H1 (cell line): ENCODE data around the gene C6orf163. TPM values are rescaled to one million over a fixed set of nuclear protein-coding genes. Genes with fewer than 3 reads are reported as not detected.

Source experiments
- CTCF ChIA-PET: fragments of 300-600 bp; sonication (Branson Sonifier 250); formaldehyde crosslinking; loops from one replicate; lab custom pipeline; 2021; ENCODE audit not compliant: partially characterized antibody; lab: Charles Lee
- POLR2A ChIA-PET: fragments of 300-600 bp; sonication (Branson Sonifier 250); formaldehyde crosslinking; loops from one replicate; lab custom pipeline; 2021; ENCODE audit warnings: inconsistent platforms; ENCODE audit not compliant: partially characterized antibody; lab: Charles Lee
- DNase-seq, 2 experiments: peaks; one replicate each; pipeline versions ENCODE4 v3.0.0 to v3.0.0-alpha.2; 2010 to 2022; ENCODE audit warnings: low spot score in 2 of 2, low read depth in 1 of 2, mixed read lengths in 1 of 2
- FAIRE-seq: peaks from 2 replicates; lab custom pipeline; 2011; peaks lifted over from hg19 to GRCh38; lab: Jason Lieb, UNC
- H2AFZ ChIP-seq: 2 replicates; pipeline ENCODE4 v1.8.1; 2012; ENCODE audit warnings: low read length, inconsistent platforms
- H2AK5ac ChIP-seq: 2 replicates; pipeline ENCODE4 v1.6.1; 2013; ENCODE audit warnings: low read depth, low read length
- H2BK120ac ChIP-seq: replicated peaks from 2 replicates; pipeline ENCODE3; 2013; ENCODE audit warnings: low read depth, low read length, inconsistent platforms
- H2BK12ac ChIP-seq: 2 replicates; pipeline ENCODE4 v1.6.1; 2013; ENCODE audit warnings: low read depth, low read length
- H2BK15ac ChIP-seq: 2 replicates; pipeline ENCODE4 v1.6.1; 2013; ENCODE audit warnings: low read length
- H2BK20ac ChIP-seq: 2 replicates; pipeline ENCODE4 v1.6.1; 2013; ENCODE audit warnings: low read length
- H2BK5ac ChIP-seq: 2 replicates; pipeline ENCODE4 v1.6.1; 2013; ENCODE audit warnings: low read depth, low read length
- H3K14ac ChIP-seq: 2 replicates; pipeline ENCODE4 v1.6.1; 2013; ENCODE audit warnings: inconsistent platforms; ENCODE audit not compliant: insufficient read length
- H3K18ac ChIP-seq: 2 replicates; pipeline ENCODE4 v1.6.1; 2013; ENCODE audit warnings: low read length; ENCODE audit errors: extremely low read depth
- H3K23ac ChIP-seq: 2 replicates; pipeline ENCODE4 v1.6.1; 2013; ENCODE audit warnings: inconsistent platforms; ENCODE audit not compliant: insufficient read length
- H3K23me2 ChIP-seq: 2 replicates; pipeline ENCODE4 v1.6.1; 2013; ENCODE audit warnings: low read depth, low read length
- H3K27ac ChIP-seq: 2 replicates; pipeline ENCODE4 v1.6.1; 2011; ENCODE audit warnings: low read depth, low read length, inconsistent platforms
- H3K27me3 ChIP-seq, 4 experiments: replicated peaks in 1 of 4; 1 replicate in 1 of 4; 2 replicates in 3 of 4; pipeline versions ENCODE4 v1.6.1 to v1.8.1; 2011 to 2013; ENCODE audit warnings: low read length in 3 of 4, mild to moderate bottlenecking in 3 of 4, inconsistent platforms in 2 of 4, mixed read lengths in 2 of 4, moderate library complexity in 1 of 4; ENCODE audit not compliant: control insufficient read depth in 3 of 4, insufficient read depth in 3 of 4; ENCODE audit errors: extremely low read depth in 1 of 4
- H3K36me3 ChIP-seq, 4 experiments: 2 replicates each; pipeline versions ENCODE4 v1.6.1 to v1.8.1; 2011 to 2013; ENCODE audit warnings: mild to moderate bottlenecking in 4 of 4, low read length in 3 of 4, moderate library complexity in 2 of 4, control low read depth in 1 of 4, inconsistent platforms in 1 of 4; ENCODE audit not compliant: insufficient read depth in 4 of 4, control insufficient read depth in 2 of 4
- H3K4ac ChIP-seq: replicated peaks from 2 replicates; pipeline ENCODE3; 2013; ENCODE audit warnings: low read length, low read depth, mixed read lengths, inconsistent platforms; ENCODE audit not compliant: insufficient read length
- H3K4me1 ChIP-seq, 4 experiments: replicated peaks in 1 of 4; 1 replicate in 1 of 4; 2 replicates in 3 of 4; pipeline versions ENCODE4 v1.6.1 to v1.8.1; 2011 to 2013; ENCODE audit warnings: low read length in 3 of 4, inconsistent platforms in 2 of 4, mixed read lengths in 1 of 4; ENCODE audit not compliant: insufficient read depth in 4 of 4, control insufficient read depth in 3 of 4
- H3K4me2 ChIP-seq, 2 experiments: 2 replicates each; pipeline versions ENCODE4 v1.6.1 to v1.8.1; 2011 to 2013; ENCODE audit warnings: low read depth in 2 of 2, low read length in 2 of 2, control low read depth in 1 of 2, inconsistent platforms in 1 of 2, mild to moderate bottlenecking in 1 of 2; ENCODE audit not compliant: insufficient read depth in 1 of 2
- H3K4me3 ChIP-seq, 4 experiments: fragments of 200-600, 300-600 bp in 1 of 4; sonication (generic), shearing (Covaris generic), sonication (Bioruptor Twin) in 1 of 4; 2 replicates each; pipeline versions ENCODE4 v1.5.1 to v1.8.1; 2011 to 2016; ENCODE audit warnings: low read length in 4 of 4, low read depth in 3 of 4, control low read depth in 2 of 4, inconsistent platforms in 2 of 4, mild to moderate bottlenecking in 2 of 4, mixed read lengths in 1 of 4, moderate library complexity in 1 of 4; ENCODE audit not compliant: insufficient read depth in 2 of 4; ENCODE audit errors: extremely low read depth in 1 of 4
- H3K56ac ChIP-seq: replicated peaks from 2 replicates; pipeline ENCODE3; 2013; ENCODE audit warnings: low read depth, mild to moderate bottlenecking, mixed read lengths, low read length, inconsistent platforms; ENCODE audit not compliant: insufficient read length
- H3K79me1 ChIP-seq: 2 replicates; pipeline ENCODE4 v1.6.1; 2013; ENCODE audit warnings: low read depth, low read length, control low read depth
- H3K79me2 ChIP-seq, 2 experiments: 2 replicates each; pipeline versions ENCODE4 v1.6.1 to v1.8.1; 2012 to 2013; ENCODE audit warnings: low read length in 2 of 2, mild to moderate bottlenecking in 2 of 2, inconsistent platforms in 1 of 2; ENCODE audit not compliant: insufficient read depth in 2 of 2, control insufficient read depth in 1 of 2
- H3K9ac ChIP-seq, 4 experiments: replicated peaks in 1 of 4; 1 replicate in 1 of 4; 2 replicates in 3 of 4; pipeline versions ENCODE4 v1.6.1 to v1.8.1; 2011 to 2013; ENCODE audit warnings: low read depth in 3 of 4, low read length in 3 of 4, control low read depth in 2 of 4, mild to moderate bottlenecking in 2 of 4, moderate library complexity in 2 of 4, inconsistent platforms in 1 of 4; ENCODE audit errors: extremely low read depth in 1 of 4
- H3K9me3 ChIP-seq, 2 experiments: 2 replicates each; pipeline versions ENCODE4 v1.6.1 to v1.8.1; 2012 to 2013; ENCODE audit warnings: mild to moderate bottlenecking in 2 of 2, moderate library complexity in 2 of 2, control low read depth in 1 of 2, inconsistent platforms in 1 of 2, low read depth in 1 of 2, low read length in 1 of 2, mixed read lengths in 1 of 2; ENCODE audit not compliant: insufficient read depth in 2 of 2
- H4K20me1 ChIP-seq, 2 experiments: replicated peaks in 1 of 2; 2 replicates each; pipeline versions ENCODE3 to v1.8.1; 2011 to 2013; ENCODE audit warnings: inconsistent platforms in 2 of 2, low read length in 2 of 2, mild to moderate bottlenecking in 1 of 2; ENCODE audit not compliant: insufficient read depth in 2 of 2, control insufficient read depth in 1 of 2
- H4K5ac ChIP-seq: 2 replicates; pipeline ENCODE4 v1.6.1; 2013; ENCODE audit warnings: low read length, low read depth, mixed read lengths, inconsistent platforms; ENCODE audit not compliant: insufficient read length
- H4K8ac ChIP-seq: 2 replicates; pipeline ENCODE4 v1.8.0; 2013; ENCODE audit warnings: mild to moderate bottlenecking, moderate library complexity, low read length, inconsistent platforms; ENCODE audit not compliant: insufficient read depth; ENCODE audit errors: extremely low read depth
- H4K91ac ChIP-seq: replicated peaks from 2 replicates; pipeline ENCODE3; 2013; ENCODE audit warnings: low read length, mixed read lengths, inconsistent platforms; ENCODE audit not compliant: insufficient read length
- CBX5 ChIP-seq: fragments of 300-800, 300-1000 bp; sonication (generic); IDR thresholded peaks from 2 replicates; pipeline ENCODE4 v1.7.1; 2016; ENCODE audit warnings: antibody characterized with exemption, low read length, low read depth
- CTCF ChIP-seq, 3 experiments: IDR thresholded peaks; 1 replicate in 2 of 3; 2 replicates in 1 of 3; pipeline versions ENCODE4 v1.5.1 to v1.6.1; 2011; ENCODE audit warnings: low read length in 3 of 3, mild to moderate bottlenecking in 3 of 3, inconsistent platforms in 2 of 3, low read depth in 1 of 3, moderate library complexity in 1 of 3; ENCODE audit not compliant: insufficient read depth in 1 of 3; ENCODE audit errors: control extremely low read depth in 1 of 3
- EZH2 ChIP-seq: fragments of 200-600 bp; sonication (generic); IDR thresholded peaks from 2 replicates; pipeline ENCODE4 v1.7.1; 2012; ENCODE audit warnings: low read depth, mild to moderate bottlenecking, moderate library complexity, low read length, inconsistent platforms; ENCODE audit not compliant: severe bottlenecking
- GABPA ChIP-seq: IDR thresholded peaks from 2 replicates; pipeline ENCODE4 v1.6.1; 2011; ENCODE audit warnings: mild to moderate bottlenecking, low read length, moderate library complexity, borderline replicate concordance; ENCODE audit not compliant: insufficient read depth
- PHF8 ChIP-seq: fragments of 200-600 bp; sonication (generic); conservative IDR thresholded peaks from 2 replicates; pipeline ENCODE4 v1.7.1; 2012; ENCODE audit warnings: low read depth, mild to moderate bottlenecking, inconsistent platforms, low read length, moderate library complexity
- RAD21 ChIP-seq, 2 experiments: IDR thresholded peaks in 1 of 2; conservative IDR thresholded peaks in 1 of 2; 2 replicates each; pipeline ENCODE4 v1.6.1; 2011; ENCODE audit warnings: low read depth in 2 of 2, low read length in 2 of 2, improper control_type of control experiment in 1 of 2, inconsistent platforms in 1 of 2, mild to moderate bottlenecking in 1 of 2, moderate library complexity in 1 of 2
- RFX5 ChIP-seq: IDR thresholded peaks from 2 replicates; pipeline ENCODE4 v1.6.1; 2011; ENCODE audit warnings: low read depth, low read length, improper control_type of control experiment, borderline replicate concordance
- RNF2 ChIP-seq: fragments of 200-900, 300-1000 bp; sonication (generic); IDR thresholded peaks from 2 replicates; pipeline ENCODE4 v1.7.1; 2016; ENCODE audit warnings: borderline replicate concordance, low read depth, mild to moderate bottlenecking, antibody characterized with exemption, low read length; ENCODE audit not compliant: poor library complexity, severe bottlenecking; ENCODE audit errors: missing control alignments
- SIX5 ChIP-seq: IDR thresholded peaks from 2 replicates; pipeline ENCODE4 v1.6.1; 2011; ENCODE audit warnings: mild to moderate bottlenecking, low read depth, low read length
- SP1 ChIP-seq: IDR thresholded peaks from 2 replicates; pipeline ENCODE4 v1.6.1; 2011; ENCODE audit warnings: low read depth, low read length
- TAF1 ChIP-seq: IDR thresholded peaks from 2 replicates; pipeline ENCODE4 v1.6.1; 2011; ENCODE audit warnings: mild to moderate bottlenecking, low read depth, low read length
- whole genome bisulfite sequencing, 2 experiments: shearing (Covaris generic) in 1 of 2; methylation state at CpG; one replicate each; pipeline versions ENCODE4 v1.1.6 to v1.1.7; 2013 to 2015; ENCODE audit warnings: low lambda C conversion rate in 2 of 2, mixed read lengths in 2 of 2, inconsistent platforms in 1 of 2, low coverage in 1 of 2, missing lambda C conversion rate in 1 of 2; ENCODE audit not compliant: insufficient replicate concordance in 2 of 2, insufficient coverage in 1 of 2, insufficient read length in 1 of 2; ENCODE audit errors: extremely low coverage in 1 of 2, missing lambda C conversion rate in 1 of 2; 5-methylcytosine and 5-hydroxymethylcytosine counted together
- polyA plus RNA-seq, 7 experiments: library from polyadenylated mRNA; depleted of rRNA in 3 of 7; stranded (reverse) in 5 of 7; unstranded in 2 of 7; fragments of >200 nt in 5 of 7; fragments of 200-250 nt in 2 of 7; gene quantifications; 1 replicate in 5 of 7; 2 replicates in 1 of 7; 4 replicates in 1 of 7; pipeline versions ENCODE4 v1.2.1 to v1.2.3, GENCODE V29; 2011 to 2013; ENCODE audit warnings: missing spikeins in 2 of 7, mixed read lengths in 2 of 7
- total RNA-seq: library from RNA; stranded (reverse); fragmentation: NEBNext Ultra II Directional; extraction: Animal tissue kit (Norgen Biotek cat#: 25700); gene quantifications from 2 replicates; pipeline ENCODE4 v1.2.1, GENCODE V29; 2021

The C6orf163 gene
- total and polyA plus RNA-seq, 2 of the 8 experiments (the other 6 are each of a cell fraction or from before 2014, with no cell fraction given) = 0.36 to 1.5 TPM

GRCh38 chr6:87356181-87356580, 11.6 kb downstream of the C6orf163 start:
- Histone ChIP-seq H3K4me3 (no peak overlapping the region), H3K56ac (no peak overlapping the region), H3K36me3 (no peaks in the 10 kb centered on the region), H2BK15ac (no peak overlapping the region), H3K14ac (no peak overlapping the region), H3K9ac (no peak overlapping the region), H2BK12ac (no peak overlapping the region), H3K23ac (no peak overlapping the region), H3K79me1 (no peaks in the 10 kb centered on the region), H3K9me3 (no peaks in the 10 kb centered on the region), H4K8ac (no peak overlapping the region), H4K91ac (no peak overlapping the region), H3K27me3 (no peaks in the 10 kb centered on the region), H3K23me2 (no peaks in the 10 kb centered on the region), H3K4me1 (no peaks in the 10 kb centered on the region), H3K18ac (no peak overlapping the region), H3K27ac (no peak overlapping the region), H2BK20ac (no peak overlapping the region), H3K4ac (no peak overlapping the region), H2AFZ (no peak overlapping the region), H3K79me2 (no peaks in the 10 kb centered on the region), H2BK5ac (no peak overlapping the region), H2BK120ac (no peak overlapping the region), H4K20me1 (no peaks in the 10 kb centered on the region), H3K4me2 (no peak overlapping the region), H4K5ac (no peak overlapping the region), H2AK5ac (no peak overlapping the region)
- ChIA-PET CTCF (interaction anchor here (1.0 to 2.2 kb wide), 2 partner anchors 11 to 34 kb away, joined by 3 to 8 read pairs; partner anchors contain the start of gene SMIM8), POLR2A (no interaction called here)
- FAIRE-seq (no peak), DNase-seq (no peak)
- 88% methylated on average over 4 of the region's 4 CpGs; no CpG with 5 or more reads in 1 of the 2 experiments for WGBS, 2 experiments
- TF ChIP-seq GABPA = no peak
- TF ChIP-seq PHF8 = no peak
- no peak for TF ChIP-seq EZH2
- TF ChIP-seq SP1 = no peak
- no peak for TF ChIP-seq RAD21 (IDR thresholded peaks at IDR 0.05 in 1 of 2, conservative IDR thresholded peaks at IDR 0.05 in 1 of 2; ENCODE audit: low read depth in 2 of 2, low read length in 2 of 2)
- no peak for TF ChIP-seq SIX5
- no peak for TF ChIP-seq TAF1
- TF ChIP-seq RFX5 = no peak
- no peak for TF ChIP-seq CTCF (IDR thresholded peaks at IDR 0.05; ENCODE audit: control extremely low read depth in 1 of 3, insufficient read depth in 1 of 3, low read depth in 1 of 3, low read length in 3 of 3)
- no peak for TF ChIP-seq RNF2
- TF ChIP-seq CBX5 = no peak
